Mesenchymal stem cell (in vitro differentiated cells and primary cell): ENCODE measurements around the gene PARP14.
"Not testable (repeated sequence)": the region's sequence is repeated elsewhere in the genome, so short reads cannot be mapped to it uniquely, and the experiment has no call there.

Source experiments
- DNase-seq: peaks from one replicate; pipeline ENCODE4 v3.0.0-alpha.2; 2013
- H2AFZ ChIP-seq: one replicate; pipeline ENCODE4 v1.6.1; 2013; ENCODE audit warnings: low read depth, mild to moderate bottlenecking, control low read depth, inconsistent platforms, low read length, moderate library complexity
- H2AK5ac ChIP-seq: 2 replicates; pipeline ENCODE4 v1.6.1; 2013; ENCODE audit warnings: low read length, moderate library complexity, mild to moderate bottlenecking, inconsistent platforms; ENCODE audit not compliant: severe bottlenecking
- H2BK120ac ChIP-seq: one replicate; pipeline ENCODE4 v1.6.1; 2013; ENCODE audit warnings: low read depth, mild to moderate bottlenecking, inconsistent platforms, low read length, moderate library complexity
- H2BK12ac ChIP-seq, 2 experiments: one replicate each; pipeline ENCODE4 v1.6.1; 2013; ENCODE audit warnings: inconsistent platforms in 2 of 2, low read length in 2 of 2, mild to moderate bottlenecking in 2 of 2, moderate library complexity in 2 of 2, control low read depth in 1 of 2
- H2BK15ac ChIP-seq: one replicate; pipeline ENCODE4 v1.6.1; 2013; ENCODE audit warnings: mild to moderate bottlenecking, low read depth, inconsistent platforms; ENCODE audit not compliant: poor library complexity, severe bottlenecking
- H2BK5ac ChIP-seq: 2 replicates; pipeline ENCODE4 v1.6.1; 2013; ENCODE audit warnings: low read depth, mild to moderate bottlenecking, low read length, control low read depth, inconsistent platforms; ENCODE audit not compliant: poor library complexity, severe bottlenecking
- H3K14ac ChIP-seq, 2 experiments: one replicate each; pipeline ENCODE4 v1.6.1; 2013; ENCODE audit warnings: inconsistent platforms in 2 of 2, low read length in 2 of 2, control low read depth in 1 of 2, mild to moderate bottlenecking in 1 of 2, moderate library complexity in 1 of 2
- H3K18ac ChIP-seq, 2 experiments: one replicate each; pipeline ENCODE4 v1.6.1; 2013; ENCODE audit warnings: inconsistent platforms in 2 of 2, low read length in 2 of 2, control low read depth in 1 of 2, low read depth in 1 of 2, mild to moderate bottlenecking in 1 of 2
- H3K23ac ChIP-seq, 2 experiments: one replicate each; pipeline ENCODE4 v1.6.1; 2013; ENCODE audit warnings: inconsistent platforms in 2 of 2, low read length in 2 of 2, mild to moderate bottlenecking in 2 of 2, moderate library complexity in 2 of 2, control low read depth in 1 of 2
- H3K27ac ChIP-seq: 2 replicates; pipeline ENCODE4 v1.5.1; 2013; ENCODE audit warnings: mild to moderate bottlenecking, moderate library complexity, low read length, control low read depth, inconsistent platforms; ENCODE audit not compliant: poor library complexity, severe bottlenecking
- H3K27me3 ChIP-seq, 2 experiments: 2 replicates each; pipeline versions ENCODE4 v1.6.1 to v1.7.0; 2013; ENCODE audit warnings: low read length in 2 of 2, mild to moderate bottlenecking in 2 of 2, moderate library complexity in 2 of 2, control low read depth in 1 of 2, inconsistent platforms in 1 of 2; ENCODE audit not compliant: control insufficient read depth in 1 of 2, insufficient read depth in 1 of 2
- H3K36me3 ChIP-seq, 2 experiments: 2 replicates each; pipeline versions ENCODE4 v1.6.1 to v1.7.0; 2013; ENCODE audit warnings: low read length in 2 of 2, control low read depth in 1 of 2, inconsistent platforms in 1 of 2, low read depth in 1 of 2, mild to moderate bottlenecking in 1 of 2; ENCODE audit not compliant: insufficient read depth in 2 of 2, control insufficient read depth in 1 of 2
- H3K4ac ChIP-seq, 2 experiments: one replicate each; pipeline ENCODE4 v1.6.1; 2013; ENCODE audit warnings: inconsistent platforms in 2 of 2, low read length in 2 of 2, mild to moderate bottlenecking in 2 of 2, moderate library complexity in 2 of 2, control low read depth in 1 of 2, low read depth in 1 of 2
- H3K4me1 ChIP-seq: 2 replicates; pipeline ENCODE4 v1.6.1; 2013; ENCODE audit warnings: low read depth, low read length, control low read depth; ENCODE audit not compliant: control insufficient read depth, insufficient read depth
- H3K4me2 ChIP-seq: 2 replicates; pipeline ENCODE4 v1.6.1; 2013; ENCODE audit warnings: low read length, mild to moderate bottlenecking, inconsistent platforms; ENCODE audit not compliant: poor library complexity, severe bottlenecking
- H3K4me3 ChIP-seq, 2 experiments: 2 replicates each; pipeline versions ENCODE4 v1.5.1 to v1.7.0; 2013; ENCODE audit warnings: low read length in 2 of 2, mild to moderate bottlenecking in 2 of 2, control low read depth in 1 of 2, low read depth in 1 of 2; ENCODE audit not compliant: insufficient read depth in 1 of 2
- H3K79me1 ChIP-seq: replicated peaks from 2 replicates; pipeline ENCODE4 v1.6.1; 2013; ENCODE audit warnings: mild to moderate bottlenecking, control low read depth, low read length, inconsistent platforms; ENCODE audit not compliant: poor library complexity, severe bottlenecking
- H3K9ac ChIP-seq: 2 replicates; pipeline ENCODE4 v1.7.0; 2013; ENCODE audit warnings: mild to moderate bottlenecking, low read length, moderate library complexity
- H3K9me3 ChIP-seq: 2 replicates; pipeline ENCODE4 v1.7.0; 2013; ENCODE audit warnings: mild to moderate bottlenecking, low read length; ENCODE audit not compliant: control insufficient read depth
- H4K8ac ChIP-seq: one replicate; pipeline ENCODE4 v1.6.1; 2013; ENCODE audit warnings: inconsistent platforms, mild to moderate bottlenecking, low read length, moderate library complexity
- H4K91ac ChIP-seq: one replicate; pipeline ENCODE4 v1.6.1; 2013; ENCODE audit warnings: mild to moderate bottlenecking, low read length, inconsistent platforms
- WGBS: methylation state at CpG from one replicate; pipeline ENCODE4 v1.1.7; 2013; ENCODE audit warnings: mixed read lengths; 5-methylcytosine and 5-hydroxymethylcytosine counted together

Gene PARP14

DNA sequence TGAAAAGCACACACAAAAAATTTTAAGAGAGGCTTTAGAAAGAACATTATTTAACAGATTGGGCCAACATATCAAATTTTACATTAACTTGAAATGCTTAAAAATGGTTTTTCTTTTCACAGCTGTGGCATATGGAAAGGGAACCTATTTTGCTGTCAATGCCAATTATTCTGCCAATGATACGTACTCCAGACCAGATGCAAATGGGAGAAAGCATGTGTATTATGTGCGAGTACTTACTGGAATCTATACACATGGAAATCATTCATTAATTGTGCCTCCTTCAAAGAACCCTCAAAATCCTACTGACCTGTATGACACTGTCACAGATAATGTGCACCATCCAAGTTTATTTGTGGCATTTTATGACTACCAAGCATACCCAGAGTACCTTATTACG, 47.5 kb downstream of the PARP14 start:
- Histone ChIP-seq H2BK12ac (no peak overlapping the region), H2BK15ac (no peak overlapping the region), H2BK120ac (no peak overlapping the region), H3K9ac (no peak overlapping the region), H3K36me3 (peaks cover 7 to 35% of the 10 kb centered on the region in 2 experiments), H3K27me3 (no peaks in the 10 kb centered on the region), H3K79me1 (no peaks in the 10 kb centered on the region), H3K4me1 (no peaks in the 10 kb centered on the region), H2AK5ac (no peak overlapping the region), H3K4ac (no peak overlapping the region), H3K18ac (no peak overlapping the region), H3K23ac (no peak overlapping the region), H3K27ac (no peak overlapping the region), H3K14ac (no peak overlapping the region), H2AFZ (no peak overlapping the region), H3K4me3 (no peak overlapping the region), H3K4me2 (no peak overlapping the region), H4K8ac (no peak overlapping the region), H3K9me3 (no peaks in the 10 kb centered on the region), H4K91ac (no peak overlapping the region), H2BK5ac (no peak overlapping the region)
- 97% methylated on average over 2 of the region's 3 CpGs for WGBS
- no peak for DNase-seq

DNA sequence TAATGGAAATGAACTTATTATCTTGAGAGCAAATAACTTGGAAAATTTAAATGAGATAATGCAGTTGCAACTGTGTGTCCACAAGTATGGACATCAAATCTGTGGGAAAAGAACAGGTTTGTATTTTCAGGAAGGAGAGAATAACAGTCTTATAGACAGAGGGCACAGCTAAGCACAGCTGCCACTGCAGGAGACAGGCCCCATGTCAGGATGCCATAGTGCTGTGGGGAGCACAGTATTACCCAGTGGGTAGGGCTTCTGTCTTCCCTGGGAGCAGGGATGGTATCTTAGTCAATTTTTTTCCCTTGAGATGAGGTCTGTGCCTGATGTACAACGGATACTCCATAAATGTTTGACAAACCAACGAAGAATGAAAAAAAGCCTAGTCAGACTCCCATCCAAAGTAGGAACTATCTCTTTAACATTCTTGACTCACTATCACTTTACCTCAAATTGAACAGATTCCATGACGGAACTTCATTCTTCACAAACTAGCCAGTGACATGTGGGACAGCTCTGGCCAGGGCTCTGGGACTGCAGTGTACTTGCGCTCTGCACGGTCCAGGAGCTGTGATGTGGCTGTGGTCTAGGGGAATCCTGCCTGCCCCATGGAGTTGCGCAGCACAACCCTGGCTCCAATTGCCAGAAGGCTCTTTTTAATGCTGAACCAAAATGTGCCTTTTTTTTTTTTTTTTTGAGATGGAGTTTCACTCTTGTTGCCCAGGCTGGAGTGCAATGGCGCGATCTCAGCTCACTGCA, 48.3 kb downstream of the PARP14 start:
- Histone ChIP-seq H2BK15ac (no peak overlapping the region), H3K9me3 (no peaks in the 10 kb centered on the region), H3K4ac (no peak overlapping the region), H2BK5ac (no peak overlapping the region), H3K23ac (no peak overlapping the region), H3K9ac (no peak overlapping the region), H3K36me3 (peaks cover 7 to 30% of the 10 kb centered on the region in 2 experiments), H3K79me1 (no peaks in the 10 kb centered on the region), H2AK5ac (no peak overlapping the region), H2BK12ac (no peak overlapping the region), H4K8ac (no peak overlapping the region), H3K27ac (no peak overlapping the region), H3K4me3 (no peak overlapping the region), H3K14ac (no peak overlapping the region), H4K91ac (no peak overlapping the region), H2BK120ac (no peak overlapping the region), H3K4me2 (no peak overlapping the region), H3K27me3 (no peaks in the 10 kb centered on the region), H3K18ac (no peak overlapping the region), H2AFZ (no peak overlapping the region), H3K4me1 (no peaks in the 10 kb centered on the region)
- no peak for DNase-seq
- WGBS, result 98% methylated on average over 8 of the region's 8 CpGs

DNA sequence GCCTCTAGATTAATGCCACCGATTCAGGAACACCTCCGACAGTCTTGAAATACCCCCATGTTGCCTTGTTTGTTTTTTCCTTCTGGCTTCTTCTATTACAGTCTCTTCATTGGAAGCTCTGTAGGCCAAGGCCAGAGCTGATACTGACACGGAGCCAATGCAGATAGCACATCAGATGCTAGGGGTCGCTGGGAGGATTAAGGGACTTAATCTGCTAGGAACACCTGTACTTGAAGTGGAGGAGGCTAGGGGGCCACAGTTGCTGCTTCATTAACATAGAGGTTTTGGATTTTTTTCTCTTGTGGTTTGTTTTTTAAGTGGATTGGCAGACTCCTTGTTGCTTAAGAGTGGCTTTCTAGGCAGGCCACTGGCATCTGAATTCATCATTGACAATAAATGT, 49.6 kb downstream of the PARP14 start:
- Histone ChIP-seq H3K36me3 (peaks cover 7 to 27% of the 10 kb centered on the region in 2 experiments), H3K18ac (no peak overlapping the region), H3K79me1 (no peaks in the 10 kb centered on the region), H2AK5ac (no peak overlapping the region), H3K27me3 (no peaks in the 10 kb centered on the region), H3K27ac (no peak overlapping the region), H3K4me1 (no peaks in the 10 kb centered on the region), H2BK12ac (no peak overlapping the region), H2BK15ac (no peak overlapping the region), H3K9me3 (no peaks in the 10 kb centered on the region), H4K8ac (no peak overlapping the region), H3K9ac (no peak overlapping the region), H3K4me3 (no peak overlapping the region), H3K23ac (no peak overlapping the region), H3K14ac (no peak overlapping the region), H3K4me2 (no peak overlapping the region), H2AFZ (no peak overlapping the region), H2BK5ac (no peak overlapping the region), H4K91ac (no peak overlapping the region), H3K4ac (no peak overlapping the region), H2BK120ac (no peak overlapping the region)
- 91% methylated on average over 4 of the region's 4 CpGs for WGBS
- DNase-seq, result no peak

DNA sequence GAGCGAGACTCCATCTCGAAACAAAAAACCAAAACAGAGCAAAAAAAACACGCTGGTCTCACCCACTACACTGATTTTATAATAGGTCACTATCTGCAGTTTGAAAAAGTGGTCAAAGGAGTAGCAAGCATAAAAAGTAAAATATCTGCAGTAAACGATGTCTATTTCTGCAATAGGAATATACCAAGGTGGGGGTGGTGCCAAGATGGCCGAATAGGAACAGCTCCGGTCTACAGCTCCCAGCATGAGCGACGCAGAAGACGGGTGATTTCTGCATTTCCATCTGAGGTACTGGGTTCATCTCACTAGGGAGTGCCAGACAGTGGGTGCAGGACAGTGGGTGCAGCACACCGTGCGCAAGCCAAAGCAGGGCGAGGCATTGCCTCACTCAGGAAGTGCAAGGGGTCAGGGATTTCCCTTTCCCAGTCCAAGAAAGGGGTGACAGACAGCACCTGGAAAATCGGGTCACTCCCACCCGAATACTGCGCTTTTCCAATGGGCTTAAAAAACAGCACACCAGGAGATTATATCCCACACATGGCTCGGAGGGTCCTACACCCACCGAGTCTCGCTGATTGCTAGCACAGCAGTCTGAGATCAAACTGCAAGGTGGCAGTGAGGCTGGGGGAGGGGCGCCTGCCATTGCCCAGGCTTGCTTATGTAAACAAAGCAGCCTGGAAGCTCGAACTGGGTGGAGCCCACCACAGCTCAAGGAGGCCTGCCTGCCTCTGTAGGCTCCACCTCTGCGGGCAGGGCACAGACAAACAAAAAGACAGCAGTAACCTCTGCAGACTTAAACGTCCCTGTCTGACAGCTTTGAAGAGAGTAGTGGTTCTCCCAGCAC, 52.3 kb downstream of the PARP14 start:
- not testable (repeated sequence) for H2BK12ac ChIP-seq, H2AK5ac ChIP-seq, H3K4me1 ChIP-seq, H3K9ac ChIP-seq, H3K18ac ChIP-seq, H3K23ac ChIP-seq, H3K27me3 ChIP-seq, H4K8ac ChIP-seq, H3K9me3 ChIP-seq, H4K91ac ChIP-seq, H2BK15ac ChIP-seq, H3K4me2 ChIP-seq, H3K4ac ChIP-seq, H3K79me1 ChIP-seq, H3K27ac ChIP-seq, H2BK5ac ChIP-seq, H3K4me3 ChIP-seq, H3K14ac ChIP-seq, H2AFZ ChIP-seq, DNase-seq, H2BK120ac ChIP-seq
- 90% methylated on average over 18 of the region's 22 CpGs for WGBS
- H3K36me3 ChIP-seq, result peaks cover under 1 to 22% of the 10 kb centered on the region in 2 experiments
